ENCODE data around the gene TRMT13. TPM values are rescaled to one million over a fixed set of nuclear protein-coding genes. Genes with fewer than 3 reads are reported as not detected.

TRMT13 gene
- total RNA-seq, 4 donors from 2014 or later = 16.8 to 65.2 (median 34.6) TPM

DNA sequence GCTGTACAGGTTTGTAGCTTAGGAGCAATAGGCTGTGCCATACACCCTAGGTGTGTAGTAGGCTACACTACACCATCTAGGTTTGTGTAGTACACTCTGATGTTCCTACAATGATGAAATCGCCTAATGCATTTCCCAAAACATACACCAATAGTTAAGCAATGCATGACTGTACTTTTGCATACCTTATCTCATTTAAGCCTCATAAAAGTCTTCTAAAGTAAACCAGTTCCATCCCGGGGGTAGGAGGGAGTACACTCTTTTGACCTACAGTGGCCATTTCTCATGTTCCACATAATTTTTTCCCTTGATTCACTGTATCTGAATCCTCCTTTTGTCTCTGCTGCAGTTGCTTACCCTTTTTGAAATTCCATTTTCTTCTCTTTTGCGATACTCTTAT is 12.2 kb downstream of the TRMT13 start:
- no peak for DNase-seq
- H3K27me3 ChIP-seq = no peaks in the 10 kb centered on the region
- peaks cover 0 to 4% (median 0%) of the 10 kb centered on the region in 4 donors for H3K4me1 ChIP-seq
- H3K4me3 ChIP-seq = no peak overlapping the region
- H3K27ac ChIP-seq = no peak overlapping the region
- TF ChIP-seq, protein P1, sequence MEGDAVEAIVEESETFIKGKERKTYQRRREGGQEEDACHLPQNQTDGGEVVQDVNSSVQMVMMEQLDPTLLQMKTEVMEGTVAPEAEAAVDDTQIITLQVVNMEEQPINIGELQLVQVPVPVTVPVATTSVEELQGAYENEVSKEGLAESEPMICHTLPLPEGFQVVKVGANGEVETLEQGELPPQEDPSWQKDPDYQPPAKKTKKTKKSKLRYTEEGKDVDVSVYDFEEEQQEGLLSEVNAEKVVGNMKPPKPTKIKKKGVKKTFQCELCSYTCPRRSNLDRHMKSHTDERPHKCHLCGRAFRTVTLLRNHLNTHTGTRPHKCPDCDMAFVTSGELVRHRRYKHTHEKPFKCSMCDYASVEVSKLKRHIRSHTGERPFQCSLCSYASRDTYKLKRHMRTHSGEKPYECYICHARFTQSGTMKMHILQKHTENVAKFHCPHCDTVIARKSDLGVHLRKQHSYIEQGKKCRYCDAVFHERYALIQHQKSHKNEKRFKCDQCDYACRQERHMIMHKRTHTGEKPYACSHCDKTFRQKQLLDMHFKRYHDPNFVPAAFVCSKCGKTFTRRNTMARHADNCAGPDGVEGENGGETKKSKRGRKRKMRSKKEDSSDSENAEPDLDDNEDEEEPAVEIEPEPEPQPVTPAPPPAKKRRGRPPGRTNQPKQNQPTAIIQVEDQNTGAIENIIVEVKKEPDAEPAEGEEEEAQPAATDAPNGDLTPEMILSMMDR (IDR thresholded peaks at IDR 0.05) = no peak
- TF ChIP-seq POLR2A (IDR thresholded peaks at IDR 0.05) = no peak
- peaks cover 0 to 77% (median 0%) of the 10 kb centered on the region in 3 donors for H3K36me3 ChIP-seq
- no peaks in the 10 kb centered on the region for H3K9me3 ChIP-seq

DNA sequence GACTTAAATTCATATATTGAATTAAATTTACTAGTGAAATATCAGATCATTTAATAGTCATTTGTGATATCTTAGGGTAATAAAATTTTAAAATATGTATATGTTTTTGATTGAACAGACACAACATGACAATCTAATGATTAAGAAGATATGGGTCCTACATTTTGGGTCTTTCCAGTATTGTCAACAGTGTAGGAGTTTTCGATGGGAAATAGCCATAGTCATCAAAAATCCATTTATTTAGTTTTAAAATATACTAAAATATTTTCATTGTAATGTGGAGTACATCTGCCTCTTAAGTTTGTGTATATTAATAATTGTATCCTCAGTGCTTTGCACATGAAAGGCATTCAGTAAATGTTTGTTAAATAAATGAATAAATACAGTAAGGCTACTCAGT is 14.0 kb downstream of the TRMT13 start:
- H3K27ac ChIP-seq = no peak overlapping the region
- no peaks in the 10 kb centered on the region for H3K9me3 ChIP-seq
- no peaks in the 10 kb centered on the region for H3K27me3 ChIP-seq
- TF ChIP-seq, protein P1 (IDR thresholded peaks at IDR 0.05) = no peak
- no peak for TF ChIP-seq POLR2A (IDR thresholded peaks at IDR 0.05)
- peaks cover 0 to 60% (median 0%) of the 10 kb centered on the region in 3 donors for H3K36me3 ChIP-seq
- DNase-seq = no peak
- H3K4me3 ChIP-seq = no peak overlapping the region
- peaks cover 0 to 3% (median 0%) of the 10 kb centered on the region in 4 donors for H3K4me1 ChIP-seq

DNA sequence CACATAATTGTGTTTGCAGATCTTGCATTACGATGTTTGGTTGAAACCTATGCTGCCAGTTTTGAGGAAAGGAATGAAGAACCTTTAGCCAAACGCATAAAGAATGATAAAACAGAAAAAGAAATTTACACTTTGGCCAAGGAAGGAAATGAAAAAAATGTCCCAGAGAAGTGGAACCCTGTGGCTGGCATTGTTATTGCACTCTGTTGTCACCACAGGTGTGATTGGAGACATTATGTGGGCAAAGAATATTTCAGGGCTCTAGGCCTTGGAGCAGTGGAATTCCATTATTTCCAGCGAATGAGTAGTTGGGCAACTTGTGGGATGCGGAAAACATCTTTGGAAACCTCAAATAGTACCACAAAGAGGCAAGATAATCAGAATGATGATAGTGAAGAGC is 14.9 kb downstream of the TRMT13 start:
- TF ChIP-seq, protein P1 (IDR thresholded peaks at IDR 0.05) = peak in 1 of 6 experiments; percentile 21
- no peak for TF ChIP-seq POLR2A (IDR thresholded peaks at IDR 0.05)
- DNase-seq = no peak
- H3K27me3 ChIP-seq = no peaks in the 10 kb centered on the region

DNA sequence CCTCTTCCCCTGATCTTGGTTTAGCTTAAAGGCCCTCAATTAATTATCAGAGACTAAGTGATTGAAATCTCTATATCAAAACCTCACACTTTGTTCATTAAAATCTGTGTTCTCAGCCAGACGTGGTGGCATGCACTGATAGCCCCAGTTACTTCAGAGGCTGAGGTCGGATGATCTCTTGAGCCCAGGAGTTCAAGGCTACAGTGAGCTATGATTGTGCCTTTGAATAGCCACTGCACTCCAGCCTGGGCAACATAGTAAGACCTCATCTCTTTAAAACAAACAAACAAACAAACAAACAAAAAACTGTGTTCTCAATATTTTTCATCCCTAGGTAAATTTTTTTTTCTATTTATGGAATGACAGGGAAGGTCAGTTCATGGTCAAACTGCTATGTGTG is 18.7 kb downstream of the TRMT13 start:
- TF ChIP-seq POLR2A (IDR thresholded peaks at IDR 0.05) = no peak
- TF ChIP-seq, protein P1 (IDR thresholded peaks at IDR 0.05) = no peak
- H3K27ac ChIP-seq = no peak overlapping the region
- H3K36me3 ChIP-seq = peaks cover 0 to 22% (median 0%) of the 10 kb centered on the region in 3 donors
- no peaks in the 10 kb centered on the region for H3K4me1 ChIP-seq
- H3K9me3 ChIP-seq = no peaks in the 10 kb centered on the region
- DNase-seq = no peak
- no peak overlapping the region for H3K4me3 ChIP-seq
- H3K27me3 ChIP-seq = no peaks in the 10 kb centered on the region

More for the DNA sequence above, 14.9 kb downstream of the TRMT13 start:
- Histone ChIP-seq H3K36me3 (peaks cover 0 to 60% (median 0%) of the 10 kb centered on the region in 3 donors), H3K4me1 (no peaks in the 10 kb centered on the region), H3K9me3 (no peaks in the 10 kb centered on the region), H3K27ac (no peak overlapping the region), H3K4me3 (no peak overlapping the region)

DNA sequence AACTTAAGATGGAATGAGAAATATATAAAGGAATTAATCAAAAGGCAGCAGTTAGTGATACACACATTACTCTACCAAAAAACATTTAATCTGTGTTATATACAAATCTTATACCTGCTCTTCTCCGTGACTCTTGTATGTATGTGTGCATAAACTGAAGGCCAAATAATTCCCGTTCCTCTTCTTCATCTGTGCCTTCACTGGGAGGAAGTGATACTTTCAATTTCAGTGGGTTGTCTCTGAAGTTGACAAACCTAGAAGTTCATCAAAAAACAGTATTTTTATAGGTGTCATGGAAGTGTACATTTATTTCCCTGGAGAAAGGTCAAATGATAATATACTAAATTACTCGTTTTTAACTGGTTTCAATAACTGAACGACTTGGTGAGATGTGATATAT is 19.3 kb downstream of the TRMT13 start:
- no peaks in the 10 kb centered on the region for H3K27me3 ChIP-seq
- H3K9me3 ChIP-seq = no peaks in the 10 kb centered on the region
- TF ChIP-seq, protein P1 (IDR thresholded peaks at IDR 0.05) = no peak
- TF ChIP-seq POLR2A (IDR thresholded peaks at IDR 0.05) = no peak
- H3K4me1 ChIP-seq = no peaks in the 10 kb centered on the region
- no peak for DNase-seq
- no peak overlapping the region for H3K4me3 ChIP-seq
- H3K36me3 ChIP-seq = peaks cover 0 to 17% (median 0%) of the 10 kb centered on the region in 3 donors
- no peak overlapping the region for H3K27ac ChIP-seq

DNA sequence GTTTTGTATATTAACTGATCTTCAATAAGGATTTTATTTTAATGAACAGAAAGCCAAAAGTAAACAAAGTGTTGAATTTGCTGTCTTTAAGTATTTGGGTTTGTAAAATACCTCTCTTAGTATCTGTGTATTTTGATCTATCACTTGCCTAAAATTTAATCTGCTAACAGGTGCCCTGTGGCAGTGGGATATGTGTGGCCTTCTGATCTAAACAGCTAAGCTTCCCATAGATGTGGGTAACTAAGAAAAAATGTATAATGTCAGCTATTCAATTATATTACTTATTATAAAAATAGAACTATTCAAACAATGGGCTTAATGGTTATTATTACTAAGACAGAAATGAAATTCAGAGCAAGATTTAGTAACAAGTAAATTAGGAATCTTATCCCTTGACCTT is 29.9 kb downstream of the TRMT13 start:
- Histone ChIP-seq H3K27ac (no peak overlapping the region), H3K4me1 (no peaks in the 10 kb centered on the region), H3K9me3 (no peaks in the 10 kb centered on the region), H3K27me3 (no peaks in the 10 kb centered on the region), H3K36me3 (no peaks in the 10 kb centered on the region), H3K4me3 (no peak overlapping the region)
- no peak for TF ChIP-seq POLR2A (IDR thresholded peaks at IDR 0.05)
- TF ChIP-seq, protein P1 (IDR thresholded peaks at IDR 0.05) = no peak
- DNase-seq = no peak
